RPMI8226 (cell line): ENCODE measurements around the gene USP49.

ENCODE experiments used
- DNase-seq: peaks from one replicate; pipeline ENCODE4 v3.0.0-alpha.2; 2015

The USP49 gene

GRCh38 chr6:41927253-41927652 is 32.1 kb upstream of the USP49 start:
- no peak for DNase-seq

- DNase-seq, result no peak
Observed at GRCh38 chr6:41922154-41922553, 27.0 kb upstream of the USP49 start.

- peak; percentile 31 for DNase-seq
Observed at GRCh38 chr6:41921712-41921998, 26.5 kb upstream of the USP49 start.

GRCh38 chr6:41920921-41921711 is 25.9 kb upstream of the USP49 start, which contains the start of the genes BYSL and MED20:
Gene BYSL (plus strand): TSS chr6:41921499. CDS start chr6:41921563, 64 bp downstream.
Gene MED20 (minus strand): TSS chr6:41921139. CDS start chr6:41921018, 121 bp downstream.
- peak; percentile 97 for DNase-seq

- no peak for DNase-seq
Observed at GRCh38 chr6:41917528-41917927, 22.4 kb upstream of the USP49 start.

GRCh38 chr6:41914869-41915530 is 19.8 kb upstream of the USP49 start:
- DNase-seq, result no peak

GRCh38 chr6:41914343-41914742 is 19.2 kb upstream of the USP49 start:
- no peak for DNase-seq

- no peak for DNase-seq
Observed at GRCh38 chr6:41909727-41910126, 14.6 kb upstream of the USP49 start.

GRCh38 chr6:41901882-41902519 is 6.8 kb upstream of the USP49 start:
- DNase-seq, result no peak

- DNase-seq, result no peak
Observed at GRCh38 chr6:41900861-41901260, 5.7 kb upstream of the USP49 start.

- peak; percentile 62 for DNase-seq
Observed at GRCh38 chr6:41896281-41896680, 1.1 kb upstream of the USP49 start.

- DNase-seq, result no peak
Observed at GRCh38 chr6:41894366-41895299, 542 bp downstream of the USP49 start.

GRCh38 chr6:41892921-41893564 is 2.1 kb downstream of the USP49 start:
- no peak for DNase-seq

- no peak for DNase-seq
Observed at GRCh38 chr6:41887331-41887751, 7.8 kb downstream of the USP49 start.

- DNase-seq, result no peak
Observed at GRCh38 chr6:41885930-41886329, 9.2 kb downstream of the USP49 start.

GRCh38 chr6:41884957-41885356 is 10.2 kb downstream of the USP49 start:
- DNase-seq, result no peak

GRCh38 chr6:41881506-41881905 is 13.7 kb downstream of the USP49 start:
- no peak for DNase-seq

GRCh38 chr6:41878961-41879405 is 16.2 kb downstream of the USP49 start:
- no peak for DNase-seq

GRCh38 chr6:41878246-41878645 is 16.9 kb downstream of the USP49 start:
- no peak for DNase-seq

- DNase-seq, result no peak
Observed at GRCh38 chr6:41877051-41877680, 18.0 kb downstream of the USP49 start.

GRCh38 chr6:41874741-41875140 is 20.4 kb downstream of the USP49 start:
- no peak for DNase-seq

GRCh38 chr6:41872147-41872546 is 23.0 kb downstream of the USP49 start:
- no peak for DNase-seq
